ENCODE data around the gene METRN.

METRN gene

DNA sequence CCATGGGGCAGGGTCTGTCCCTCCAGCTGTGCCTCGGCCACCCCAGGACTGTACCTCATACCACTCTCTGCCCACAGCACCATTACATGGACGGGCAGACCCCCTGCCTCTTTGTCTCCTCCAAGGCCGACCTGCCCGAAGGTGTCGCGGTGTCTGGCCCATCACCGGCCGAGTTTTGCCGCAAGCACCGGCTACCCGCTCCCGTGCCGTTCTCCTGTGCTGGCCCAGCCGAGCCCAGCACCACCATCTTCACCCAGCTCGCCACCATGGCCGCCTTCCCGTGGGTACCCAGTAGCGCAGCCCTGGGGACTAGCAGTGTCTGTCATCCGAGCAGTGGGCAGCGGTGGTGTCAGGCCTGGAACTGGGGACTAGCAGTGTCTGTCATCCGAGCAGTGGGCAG is 42.1 kb upstream of the METRN start:
- no peaks in the 10 kb centered on the region for H3F3A ChIP-seq (ENCODE audit: insufficient read depth, low read length)
- H2AFZ ChIP-seq (ENCODE audit: low read length), result no peak overlapping the region
- TF ChIP-seq, protein P1, sequence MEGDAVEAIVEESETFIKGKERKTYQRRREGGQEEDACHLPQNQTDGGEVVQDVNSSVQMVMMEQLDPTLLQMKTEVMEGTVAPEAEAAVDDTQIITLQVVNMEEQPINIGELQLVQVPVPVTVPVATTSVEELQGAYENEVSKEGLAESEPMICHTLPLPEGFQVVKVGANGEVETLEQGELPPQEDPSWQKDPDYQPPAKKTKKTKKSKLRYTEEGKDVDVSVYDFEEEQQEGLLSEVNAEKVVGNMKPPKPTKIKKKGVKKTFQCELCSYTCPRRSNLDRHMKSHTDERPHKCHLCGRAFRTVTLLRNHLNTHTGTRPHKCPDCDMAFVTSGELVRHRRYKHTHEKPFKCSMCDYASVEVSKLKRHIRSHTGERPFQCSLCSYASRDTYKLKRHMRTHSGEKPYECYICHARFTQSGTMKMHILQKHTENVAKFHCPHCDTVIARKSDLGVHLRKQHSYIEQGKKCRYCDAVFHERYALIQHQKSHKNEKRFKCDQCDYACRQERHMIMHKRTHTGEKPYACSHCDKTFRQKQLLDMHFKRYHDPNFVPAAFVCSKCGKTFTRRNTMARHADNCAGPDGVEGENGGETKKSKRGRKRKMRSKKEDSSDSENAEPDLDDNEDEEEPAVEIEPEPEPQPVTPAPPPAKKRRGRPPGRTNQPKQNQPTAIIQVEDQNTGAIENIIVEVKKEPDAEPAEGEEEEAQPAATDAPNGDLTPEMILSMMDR (IDR thresholded peaks at IDR 0.05; ENCODE audit: low read length), result no peak
- no peaks in the 10 kb centered on the region for H3K9me3 ChIP-seq (replicated peaks; ENCODE audit: insufficient read depth, low read length)
- no peak overlapping the region for H3K4me2 ChIP-seq (ENCODE audit: low read depth, low read length)
- DNase-seq, result no peak
- H3K27me3 ChIP-seq (replicated peaks; ENCODE audit: insufficient read depth, low read length), result no peaks in the 10 kb centered on the region
- H3K27ac ChIP-seq (ENCODE audit: low read length), result no peak overlapping the region
- peaks cover 24% of the 10 kb centered on the region for H3K79me2 ChIP-seq (ENCODE audit: low read length)
- 0 out of 2 replicates have a peak, but pooled peaks cover 6% of the 10 kb centered on the region for H3K4me1 ChIP-seq (ENCODE audit: low read length)
- H3K36me3 ChIP-seq (replicated peaks; ENCODE audit: insufficient read depth, low read length), result no peaks in the 10 kb centered on the region; the same call in 1 of the 2 replicates
- no peak overlapping the region for H3K9ac ChIP-seq (ENCODE audit: low read length)
- H3K9me2 ChIP-seq (replicated peaks; ENCODE audit: insufficient read depth, low read length), result no peaks in the 10 kb centered on the region
- H3K4me3 ChIP-seq (ENCODE audit: low read length), result no peak overlapping the region
- no peaks in the 10 kb centered on the region for H4K20me1 ChIP-seq (ENCODE audit: insufficient read depth, low read length)

DNA sequence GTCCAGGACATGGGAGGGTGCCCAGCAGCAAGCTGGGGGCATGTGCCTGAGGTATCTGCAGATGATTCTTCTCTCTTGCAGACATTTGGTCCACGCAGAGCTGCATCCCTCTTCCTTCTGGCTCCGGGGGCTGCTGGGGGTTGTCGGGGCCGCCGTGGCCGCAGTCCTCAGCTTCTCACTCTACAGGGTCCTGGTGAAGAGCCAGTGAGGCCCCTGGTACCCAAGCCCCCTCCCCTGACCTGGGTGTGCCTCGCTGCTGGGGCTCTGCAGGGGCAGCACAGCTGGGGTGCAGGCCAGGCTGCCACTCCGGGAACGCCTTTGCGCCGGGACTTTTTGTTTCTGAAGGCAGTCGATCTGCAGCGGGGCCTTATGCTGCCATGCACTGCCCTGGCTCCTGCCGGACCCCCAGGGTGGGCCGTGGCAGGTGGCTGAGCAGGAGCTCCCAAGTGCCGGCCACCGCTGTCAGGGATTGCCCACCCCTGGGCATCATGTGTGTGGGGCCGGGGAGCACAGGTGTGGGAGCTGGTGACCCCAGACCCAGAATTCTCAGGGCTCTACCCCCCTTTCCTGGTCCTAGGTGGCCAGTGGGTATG is 41.4 kb upstream of the METRN start:
- no peak overlapping the region for H3K27ac ChIP-seq (ENCODE audit: low read length)
- H3K9ac ChIP-seq (ENCODE audit: low read length), result no peak overlapping the region
- no peak for DNase-seq
- H3K4me1 ChIP-seq (ENCODE audit: low read length), result 0 out of 2 replicates have a peak, but pooled peaks cover 6% of the 10 kb centered on the region
- H3K4me2 ChIP-seq (ENCODE audit: low read depth, low read length), result no peak overlapping the region
- H3K36me3 ChIP-seq (replicated peaks; ENCODE audit: insufficient read depth, low read length), result no peaks in the 10 kb centered on the region; the same call in 1 of the 2 replicates
- no peaks in the 10 kb centered on the region for H3K9me2 ChIP-seq (replicated peaks; ENCODE audit: insufficient read depth, low read length)
- no peaks in the 10 kb centered on the region for H3F3A ChIP-seq (ENCODE audit: insufficient read depth, low read length)
- H3K79me2 ChIP-seq (ENCODE audit: low read length), result peaks cover 18% of the 10 kb centered on the region
- no peak overlapping the region for H3K4me3 ChIP-seq (ENCODE audit: low read length)
- no peak overlapping the region for H2AFZ ChIP-seq (ENCODE audit: low read length)
- no peaks in the 10 kb centered on the region for H3K9me3 ChIP-seq (replicated peaks; ENCODE audit: insufficient read depth, low read length)
- no peaks in the 10 kb centered on the region for H4K20me1 ChIP-seq (ENCODE audit: insufficient read depth, low read length)
- TF ChIP-seq, protein P1 (IDR thresholded peaks at IDR 0.05; ENCODE audit: low read length), result no peak
- TF ChIP-seq EZH2 (optimal IDR thresholded peaks at IDR 0.05; ENCODE audit: low read depth, low read length) (no peak), EZH2phosphoT487 (IDR thresholded peaks at IDR 0.05; ENCODE audit: low read length) (no peak)
- no peaks in the 10 kb centered on the region for H3K27me3 ChIP-seq (replicated peaks; ENCODE audit: insufficient read depth, low read length)

DNA sequence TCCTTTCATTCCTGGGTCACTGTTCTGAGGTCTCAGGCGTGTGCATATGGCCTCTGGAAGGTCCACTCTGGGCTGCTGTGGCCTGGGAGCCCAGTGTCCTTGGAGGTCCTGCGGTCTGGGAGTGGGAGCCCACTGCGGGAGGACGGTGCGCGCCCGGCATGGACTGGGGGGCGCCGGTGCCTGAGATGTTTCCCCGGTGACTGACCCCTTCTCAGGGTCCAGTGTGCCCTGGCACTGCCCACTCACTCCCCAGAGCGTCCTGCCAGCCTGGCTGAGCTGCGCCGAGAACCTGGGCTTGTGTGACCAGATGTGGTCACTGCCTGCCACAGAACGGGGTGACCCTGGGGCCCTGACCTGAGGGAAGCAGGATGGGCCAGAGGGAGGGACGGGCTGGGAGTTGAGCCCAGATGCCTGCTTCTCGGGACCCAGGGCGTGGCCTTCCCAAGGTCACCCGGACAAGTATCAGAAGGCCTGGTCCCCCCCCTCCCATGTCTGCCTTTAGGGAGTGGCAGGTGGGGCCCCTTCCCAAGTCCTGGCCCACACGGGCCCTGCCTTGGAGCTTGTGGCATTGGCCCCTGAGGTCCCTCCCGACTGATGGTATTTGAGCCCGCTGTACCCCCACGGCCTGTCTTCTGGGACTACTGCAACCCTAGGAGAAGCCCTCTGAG is 40.6 kb upstream of the METRN start:
- Histone ChIP-seq H3K36me3 (replicated peaks; ENCODE audit: insufficient read depth, low read length) (no peaks in the 10 kb centered on the region; the same call in 1 of the 2 replicates), H3K9ac (ENCODE audit: low read length) (no peak overlapping the region)

More for the DNA sequence above, 40.6 kb upstream of the METRN start:
- Histone ChIP-seq H3K9me3 (replicated peaks; ENCODE audit: insufficient read depth, low read length) (no peaks in the 10 kb centered on the region), H3K4me1 (ENCODE audit: low read length) (no peaks in the 10 kb centered on the region), H3K4me2 (ENCODE audit: low read depth, low read length) (no peak overlapping the region), H3K4me3 (ENCODE audit: low read length) (no peak overlapping the region), H3K9me2 (replicated peaks; ENCODE audit: insufficient read depth, low read length) (no peaks in the 10 kb centered on the region), H3K27ac (ENCODE audit: low read length) (no peak overlapping the region), H2AFZ (ENCODE audit: low read length) (no peak overlapping the region), H3K27me3 (replicated peaks; ENCODE audit: insufficient read depth, low read length) (no peaks in the 10 kb centered on the region), H3K79me2 (ENCODE audit: low read length) (peaks cover 10% of the 10 kb centered on the region), H3F3A (ENCODE audit: insufficient read depth, low read length) (no peaks in the 10 kb centered on the region), H4K20me1 (ENCODE audit: insufficient read depth, low read length) (no peaks in the 10 kb centered on the region)
- no peak for DNase-seq
- no peak for TF ChIP-seq EZH2 (optimal IDR thresholded peaks at IDR 0.05; ENCODE audit: low read depth, low read length)
- no peak for TF ChIP-seq EZH2phosphoT487 (IDR thresholded peaks at IDR 0.05; ENCODE audit: low read length)
- TF ChIP-seq, protein P1 (IDR thresholded peaks at IDR 0.05; ENCODE audit: low read length), result no peak

All from MM.1S (cell line).